Measurements from ENCODE around the gene BMAL1.

- TF ChIP-seq CTCF (IDR thresholded peaks at IDR 0.05 in 4 of 5, conservative IDR thresholded peaks at IDR 0.05 in 1 of 5) (no peak), POLR2A (IDR thresholded peaks at IDR 0.05) (no peak)
These were observed 1.1 kb upstream of the BMAL1 start for GRCh38 chr11:13276454-13276831.

Measured in gastrocnemius medialis (tissue), 4 donors.